ENCODE data around the gene FRAS1. TPM values are rescaled to one million over a fixed set of nuclear protein-coding genes. Genes with fewer than 3 reads are reported as not detected.

The FRAS1 gene
- polyA plus RNA-seq, 1 donor from 2014 or later: 2.8 TPM

- no peak for TF ChIP-seq TAF1 (IDR thresholded peaks at IDR 0.05; ENCODE audit: low read depth)
- TF ChIP-seq POLR2AphosphoS5 (IDR thresholded peaks at IDR 0.05): no peak
- TF ChIP-seq EP300 (conservative IDR thresholded peaks at IDR 0.05; ENCODE audit: poor library complexity, severe bottlenecking): no peak
- TF ChIP-seq EZH2 (IDR thresholded peaks at IDR 0.05; ENCODE audit: borderline replicate concordance, insufficient read depth, low read length, poor library complexity, severe bottlenecking): no peak
- H3K27me3 ChIP-seq (ENCODE audit: insufficient read depth, low read depth, low read length): no peaks in the 10 kb centered on the region
- H3K9ac ChIP-seq (ENCODE audit: low read length): no peak overlapping the region
- no peak overlapping the region for H2AFZ ChIP-seq (ENCODE audit: low read depth, low read length)
- no peak overlapping the region for H3K4me2 ChIP-seq (ENCODE audit: low read length)
- no peaks in the 10 kb centered on the region for H3K79me2 ChIP-seq (replicated peaks; ENCODE audit: insufficient read depth, low read length)
- no peaks in the 10 kb centered on the region for H4K20me1 ChIP-seq (ENCODE audit: insufficient read depth)
- H3K9me3 ChIP-seq (ENCODE audit: low read length): no peaks in the 10 kb centered on the region
- no peaks in the 10 kb centered on the region for H3F3A ChIP-seq (ENCODE audit: insufficient read depth, low read length, poor library complexity, severe bottlenecking)
- no peak overlapping the region for H3K4me3 ChIP-seq (ENCODE audit: low read length)
- H3K27ac ChIP-seq (ENCODE audit: low read length): no peak overlapping the region
- no peaks in the 10 kb centered on the region for H3K36me3 ChIP-seq (ENCODE audit: insufficient read depth, low read length)
- no peaks in the 10 kb centered on the region for H3K9me2 ChIP-seq (ENCODE audit: insufficient read depth, low read length)
Observed at GRCh38 chr4:78353921-78354320, 296.8 kb downstream of the FRAS1 start.

- H3K27me3 ChIP-seq (ENCODE audit: insufficient read depth, low read depth, low read length): no peaks in the 10 kb centered on the region
- H3K36me3 ChIP-seq (ENCODE audit: insufficient read depth, low read length): no peaks in the 10 kb centered on the region
- TF ChIP-seq TAF1 (IDR thresholded peaks at IDR 0.05; ENCODE audit: low read depth) (no peak), POLR2AphosphoS5 (IDR thresholded peaks at IDR 0.05) (no peak)
- H3F3A ChIP-seq (ENCODE audit: insufficient read depth, low read length, poor library complexity, severe bottlenecking): no peaks in the 10 kb centered on the region
- H3K4me3 ChIP-seq (ENCODE audit: low read length): no peak overlapping the region
- H3K9me3 ChIP-seq (ENCODE audit: low read length): no peaks in the 10 kb centered on the region
- H2AFZ ChIP-seq (ENCODE audit: low read depth, low read length): no peak overlapping the region
- H3K9me2 ChIP-seq (ENCODE audit: insufficient read depth, low read length): no peaks in the 10 kb centered on the region
- no peaks in the 10 kb centered on the region for H3K79me2 ChIP-seq (replicated peaks; ENCODE audit: insufficient read depth, low read length)
- H3K9ac ChIP-seq (ENCODE audit: low read length): no peak overlapping the region
- H3K27ac ChIP-seq (ENCODE audit: low read length): no peak overlapping the region
- H4K20me1 ChIP-seq (ENCODE audit: insufficient read depth): no peaks in the 10 kb centered on the region
- no peak overlapping the region for H3K4me2 ChIP-seq (ENCODE audit: low read length)
Observed at GRCh38 chr4:78354782-78355181, 297.7 kb downstream of the FRAS1 start.

GRCh38 chr4:78355306-78355705 is 298.2 kb downstream of the FRAS1 start:
- TF ChIP-seq MXI1 (conservative IDR thresholded peaks at IDR 0.05; ENCODE audit: poor library complexity, severe bottlenecking): no peak
- TF ChIP-seq EZH2 (IDR thresholded peaks at IDR 0.05; ENCODE audit: borderline replicate concordance, insufficient read depth, low read length, poor library complexity, severe bottlenecking): no peak
- TF ChIP-seq RAD21 (conservative IDR thresholded peaks at IDR 0.05): no peak
- Histone ChIP-seq H3K4me3 (ENCODE audit: low read length) (no peak overlapping the region), H3K4me2 (ENCODE audit: low read length) (no peak overlapping the region), H3K27me3 (ENCODE audit: insufficient read depth, low read depth, low read length) (no peaks in the 10 kb centered on the region), H3K9me2 (ENCODE audit: insufficient read depth, low read length) (no peaks in the 10 kb centered on the region), H2AFZ (ENCODE audit: low read depth, low read length) (no peak overlapping the region), H3F3A (ENCODE audit: insufficient read depth, low read length, poor library complexity, severe bottlenecking) (no peaks in the 10 kb centered on the region), H3K27ac (ENCODE audit: low read length) (no peak overlapping the region), H3K36me3 (ENCODE audit: insufficient read depth, low read length) (no peaks in the 10 kb centered on the region), H4K20me1 (ENCODE audit: insufficient read depth) (no peaks in the 10 kb centered on the region), H3K79me2 (replicated peaks; ENCODE audit: insufficient read depth, low read length) (no peaks in the 10 kb centered on the region), H3K9ac (ENCODE audit: low read length) (no peak overlapping the region), H3K9me3 (ENCODE audit: low read length) (no peaks in the 10 kb centered on the region)

- Histone ChIP-seq H3K4me3 (ENCODE audit: low read length) (no peak overlapping the region), H3K4me2 (ENCODE audit: low read length) (no peak overlapping the region), H3F3A (ENCODE audit: insufficient read depth, low read length, poor library complexity, severe bottlenecking) (no peaks in the 10 kb centered on the region), H3K9me3 (ENCODE audit: low read length) (no peaks in the 10 kb centered on the region), H3K9ac (ENCODE audit: low read length) (no peak overlapping the region), H3K79me2 (replicated peaks; ENCODE audit: insufficient read depth, low read length) (no peaks in the 10 kb centered on the region), H3K27ac (ENCODE audit: low read length) (no peak overlapping the region), H3K36me3 (ENCODE audit: insufficient read depth, low read length) (no peaks in the 10 kb centered on the region), H4K20me1 (ENCODE audit: insufficient read depth) (no peaks in the 10 kb centered on the region), H2AFZ (ENCODE audit: low read depth, low read length) (no peak overlapping the region), H3K9me2 (ENCODE audit: insufficient read depth, low read length) (no peaks in the 10 kb centered on the region), H3K27me3 (ENCODE audit: insufficient read depth, low read depth, low read length) (no peaks in the 10 kb centered on the region)
- TF ChIP-seq MXI1 (conservative IDR thresholded peaks at IDR 0.05; ENCODE audit: poor library complexity, severe bottlenecking) (no peak), EP300 (conservative IDR thresholded peaks at IDR 0.05; ENCODE audit: poor library complexity, severe bottlenecking) (no peak), RAD21 (conservative IDR thresholded peaks at IDR 0.05) (no peak), SMC3 (conservative IDR thresholded peaks at IDR 0.05; ENCODE audit: poor library complexity) (no peak), TAF1 (IDR thresholded peaks at IDR 0.05; ENCODE audit: low read depth) (no peak), REST (IDR thresholded peaks at IDR 0.05; ENCODE audit: borderline replicate concordance) (no peak), POLR2AphosphoS5 (IDR thresholded peaks at IDR 0.05) (no peak)
- TF ChIP-seq, protein P1, sequence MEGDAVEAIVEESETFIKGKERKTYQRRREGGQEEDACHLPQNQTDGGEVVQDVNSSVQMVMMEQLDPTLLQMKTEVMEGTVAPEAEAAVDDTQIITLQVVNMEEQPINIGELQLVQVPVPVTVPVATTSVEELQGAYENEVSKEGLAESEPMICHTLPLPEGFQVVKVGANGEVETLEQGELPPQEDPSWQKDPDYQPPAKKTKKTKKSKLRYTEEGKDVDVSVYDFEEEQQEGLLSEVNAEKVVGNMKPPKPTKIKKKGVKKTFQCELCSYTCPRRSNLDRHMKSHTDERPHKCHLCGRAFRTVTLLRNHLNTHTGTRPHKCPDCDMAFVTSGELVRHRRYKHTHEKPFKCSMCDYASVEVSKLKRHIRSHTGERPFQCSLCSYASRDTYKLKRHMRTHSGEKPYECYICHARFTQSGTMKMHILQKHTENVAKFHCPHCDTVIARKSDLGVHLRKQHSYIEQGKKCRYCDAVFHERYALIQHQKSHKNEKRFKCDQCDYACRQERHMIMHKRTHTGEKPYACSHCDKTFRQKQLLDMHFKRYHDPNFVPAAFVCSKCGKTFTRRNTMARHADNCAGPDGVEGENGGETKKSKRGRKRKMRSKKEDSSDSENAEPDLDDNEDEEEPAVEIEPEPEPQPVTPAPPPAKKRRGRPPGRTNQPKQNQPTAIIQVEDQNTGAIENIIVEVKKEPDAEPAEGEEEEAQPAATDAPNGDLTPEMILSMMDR (IDR thresholded peaks at IDR 0.05; ENCODE audit: poor library complexity, severe bottlenecking): no peak
Observed at GRCh38 chr4:78356251-78356786, 299.2 kb downstream of the FRAS1 start.

All from neural cell (in vitro differentiated cells).